Stimulated activated naive B cell treated with anti-CD40 and anti-IgM and Interleukin-4, amounts not matched to agents 10 μg/mL and 1 μg/mL and 100 μg/mL, for 72 hours (primary cell): ENCODE measurements around the gene GDI1.

Experiments
- ATAC-seq, 2 donors: fragments of 150-1000 bp; cut with Tn5 transposase; replicated peaks; 2 replicates each; pipeline ENCODE4 v1.10.0; 2021; ENCODE audit warnings: moderate library complexity in 1 of 2
- DNase-seq: peaks from one replicate; pipeline ENCODE4 v3.0.0; 2021
- H3K27ac Mint-ChIP-seq: one replicate; pipeline ENCODE4 v1.8.0; 2022; ENCODE audit warnings: mild to moderate bottlenecking, mixed read lengths
- H3K27me3 Mint-ChIP-seq, 2 donors: one replicate each; pipeline ENCODE4 v1.8.0; 2022; ENCODE audit warnings: mixed read lengths in 2 of 2
- H3K36me3 Mint-ChIP-seq, 2 donors: one replicate each; pipeline ENCODE4 v1.8.0; 2022; ENCODE audit warnings: mixed read lengths in 2 of 2, mild to moderate bottlenecking in 1 of 2
- H3K4me1 Mint-ChIP-seq, 2 donors: one replicate each; pipeline ENCODE4 v1.8.0; 2022; ENCODE audit warnings: mixed read lengths in 2 of 2, mild to moderate bottlenecking in 1 of 2
- H3K4me3 Mint-ChIP-seq, 2 donors: one replicate each; pipeline ENCODE4 v1.8.0; 2022; ENCODE audit warnings: mild to moderate bottlenecking in 2 of 2, mixed read lengths in 2 of 2, moderate library complexity in 1 of 2
- H3K9me3 Mint-ChIP-seq, 2 donors: one replicate each; pipeline ENCODE4 v1.8.0; 2022; ENCODE audit warnings: mixed read lengths in 2 of 2, mild to moderate bottlenecking in 1 of 2

Gene GDI1

GRCh38 chrX:154457491-154458115, 20.6 kb downstream of the GDI1 start:
- Mint-ChIP-seq H3K36me3 (peaks cover 17 to 18% of the 10 kb centered on the region in 2 donors), H3K27ac (peak overlapping the region; percentile 93), H3K4me1 (peaks cover 13 to 21% of the 10 kb centered on the region in 2 donors), H3K9me3 (peaks cover 0 to 5% of the 10 kb centered on the region in 2 donors), H3K27me3 (no peaks in the 10 kb centered on the region), H3K4me3 (peak overlapping the region; percentile 86 to 93)
- ATAC-seq: peak; percentile 70 to 80
- DNase-seq: peak; percentile 46

GRCh38 chrX:154458116-154458953, 21.4 kb downstream of the GDI1 start, which contains the start of gene PLXNA3:
TSS of gene PLXNA3 (plus strand) at chrX:154458281. CDS start at chrX:154460184, 1,903 bp downstream.
- peak; percentile 72 to 77 for ATAC-seq
- H3K4me1 Mint-ChIP-seq: peaks cover 13 to 21% of the 10 kb centered on the region in 2 donors
- H3K9me3 Mint-ChIP-seq: peaks cover 0 to 5% of the 10 kb centered on the region in 2 donors
- no peaks in the 10 kb centered on the region for H3K27me3 Mint-ChIP-seq
- no peak for DNase-seq
- H3K4me3 Mint-ChIP-seq: peak within 1 kb of the TSS; percentile 86 to 93
- H3K36me3 Mint-ChIP-seq: peaks cover 16 to 21% of the 10 kb centered on the region in 2 donors
- peak within 1 kb of the TSS; percentile 93 for H3K27ac Mint-ChIP-seq

DNA sequence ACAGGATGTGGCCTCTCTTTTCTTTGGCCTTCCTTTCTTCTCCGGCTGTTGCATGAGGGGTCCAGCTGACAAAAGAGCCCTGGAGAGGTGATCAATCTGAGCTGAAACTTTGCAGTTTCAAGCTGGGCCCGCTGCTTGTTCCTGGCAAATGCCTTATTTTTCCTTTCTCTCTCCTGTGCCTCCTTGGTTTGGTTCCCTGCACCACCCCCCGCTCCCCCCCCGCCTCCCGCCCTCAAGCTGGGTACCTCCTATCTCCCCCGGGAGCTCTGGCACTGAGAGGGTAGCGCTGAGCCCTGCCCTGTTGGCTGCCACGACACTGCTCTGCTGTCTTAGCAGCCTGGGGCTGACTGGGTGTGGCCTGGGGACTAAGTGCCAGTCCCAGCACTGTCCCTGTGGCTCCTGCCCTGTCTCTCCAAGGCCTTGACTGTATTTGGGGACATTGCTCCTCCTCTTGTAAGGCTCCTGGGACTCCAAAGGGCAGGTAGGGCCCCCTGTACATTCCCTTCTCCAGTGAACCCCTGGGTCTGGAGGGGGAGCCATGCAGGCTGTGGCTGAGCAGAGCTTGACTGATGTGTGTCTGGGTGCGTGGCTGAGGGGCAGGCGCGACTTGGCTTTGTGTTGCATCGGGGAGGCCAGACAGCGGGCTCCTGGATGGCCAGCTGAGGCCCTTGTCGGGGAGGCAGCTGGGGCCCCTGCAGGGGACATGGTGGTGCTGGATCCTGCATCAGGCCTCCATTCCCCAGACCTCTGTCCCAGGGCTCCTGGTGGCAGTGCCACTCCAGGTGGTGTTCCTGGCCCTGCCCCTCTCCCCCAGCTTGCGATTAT, 22.2 kb downstream of the GDI1 start:
- Mint-ChIP-seq H3K9me3 (peaks cover 0 to 5% of the 10 kb centered on the region in 2 donors), H3K4me1 (peaks cover 13 to 21% of the 10 kb centered on the region in 2 donors), H3K4me3 (peak overlapping the region; percentile 83 to 86), H3K36me3 (peaks cover 15 to 21% of the 10 kb centered on the region in 2 donors), H3K27ac (peak overlapping the region; percentile 82), H3K27me3 (no peaks in the 10 kb centered on the region)
- ATAC-seq (peak; percentile 52 to 61), DNase-seq (no peak)

DNA sequence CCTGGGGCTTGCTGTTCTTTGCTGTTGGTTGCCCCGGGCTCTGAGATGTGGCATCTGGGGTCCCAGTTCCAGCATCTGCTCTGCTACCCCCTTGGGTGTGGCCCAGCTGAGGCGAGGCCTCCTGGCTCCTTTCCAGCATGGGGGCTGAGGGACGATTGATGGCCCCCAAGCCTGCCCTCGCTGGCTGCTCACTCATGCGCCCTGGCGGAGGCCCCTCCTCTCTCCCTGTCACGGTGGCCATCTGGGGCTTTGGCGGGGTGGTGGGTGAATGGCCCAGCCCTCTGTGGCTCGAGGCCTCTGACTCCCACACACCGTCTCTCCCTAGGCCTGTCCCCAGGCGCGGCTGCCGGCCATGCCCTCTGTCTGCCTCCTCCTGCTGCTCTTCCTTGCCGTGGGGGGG, 22.9 kb downstream of the GDI1 start:
- Mint-ChIP-seq H3K36me3 (peaks cover 9 to 14% of the 10 kb centered on the region in 2 donors), H3K4me3 (peak overlapping the region; percentile 59 to 83), H3K9me3 (no peaks in the 10 kb centered on the region), H3K4me1 (peaks cover 13 to 21% of the 10 kb centered on the region in 2 donors), H3K27ac (no peak overlapping the region), H3K27me3 (no peaks in the 10 kb centered on the region)
- ATAC-seq (no peak), DNase-seq (no peak)

GRCh38 chrX:154460326-154460725, 23.4 kb downstream of the GDI1 start:
- Mint-ChIP-seq H3K27me3 (no peaks in the 10 kb centered on the region), H3K4me1 (peaks cover 13 to 21% of the 10 kb centered on the region in 2 donors), H3K4me3 (peak overlapping the region; percentile 59 to 83), H3K9me3 (no peaks in the 10 kb centered on the region), H3K27ac (no peak overlapping the region), H3K36me3 (peaks cover 11 to 16% of the 10 kb centered on the region in 2 donors)
- ATAC-seq: no peak
- DNase-seq: no peak

- no peak for DNase-seq
- Mint-ChIP-seq H3K4me1 (peaks cover 13 to 21% of the 10 kb centered on the region in 2 donors), H3K9me3 (no peaks in the 10 kb centered on the region), H3K27me3 (no peaks in the 10 kb centered on the region), H3K27ac (no peak overlapping the region), H3K36me3 (peaks cover 24 to 30% of the 10 kb centered on the region in 2 donors), H3K4me3 (no peak overlapping the region)
- ATAC-seq: no peak
Observed at GRCh38 chrX:154462396-154462795, 25.4 kb downstream of the GDI1 start.

DNA sequence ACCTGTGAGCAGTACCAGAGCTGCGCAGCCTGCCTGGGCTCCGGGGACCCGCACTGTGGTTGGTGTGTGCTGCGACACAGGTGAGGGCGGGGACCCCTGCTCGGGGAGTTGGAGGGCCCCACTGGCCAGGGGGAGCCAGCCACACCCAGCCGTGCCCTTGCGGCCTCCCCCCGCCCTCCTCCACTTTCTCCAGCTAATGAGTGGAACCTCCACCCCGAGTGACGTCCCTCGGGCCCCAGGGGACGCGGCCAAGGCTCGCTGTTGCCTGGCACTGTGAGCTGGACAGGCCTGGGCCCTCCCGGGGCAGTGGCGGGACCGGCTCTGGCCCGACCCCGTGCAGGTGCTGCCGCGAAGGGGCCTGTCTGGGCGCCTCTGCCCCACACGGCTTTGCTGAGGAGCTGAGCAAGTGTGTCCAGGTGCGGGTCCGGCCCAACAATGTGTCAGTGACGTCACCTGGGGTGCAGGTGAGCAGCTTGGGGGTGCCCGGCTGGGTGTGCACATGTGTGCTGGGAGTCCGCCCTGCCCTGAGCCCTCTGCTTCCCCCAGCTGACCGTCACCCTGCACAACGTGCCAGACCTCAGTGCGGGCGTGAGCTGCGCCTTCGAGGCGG, 26.8 kb downstream of the GDI1 start:
- DNase-seq (no peak), ATAC-seq (no peak)
- H3K27me3 Mint-ChIP-seq: no peaks in the 10 kb centered on the region
- no peak overlapping the region for H3K4me3 Mint-ChIP-seq
- H3K27ac Mint-ChIP-seq: no peak overlapping the region
- H3K36me3 Mint-ChIP-seq: peaks cover 24 to 30% of the 10 kb centered on the region in 2 donors
- H3K4me1 Mint-ChIP-seq: peaks cover 13 to 21% of the 10 kb centered on the region in 2 donors
- H3K9me3 Mint-ChIP-seq: no peaks in the 10 kb centered on the region

DNA sequence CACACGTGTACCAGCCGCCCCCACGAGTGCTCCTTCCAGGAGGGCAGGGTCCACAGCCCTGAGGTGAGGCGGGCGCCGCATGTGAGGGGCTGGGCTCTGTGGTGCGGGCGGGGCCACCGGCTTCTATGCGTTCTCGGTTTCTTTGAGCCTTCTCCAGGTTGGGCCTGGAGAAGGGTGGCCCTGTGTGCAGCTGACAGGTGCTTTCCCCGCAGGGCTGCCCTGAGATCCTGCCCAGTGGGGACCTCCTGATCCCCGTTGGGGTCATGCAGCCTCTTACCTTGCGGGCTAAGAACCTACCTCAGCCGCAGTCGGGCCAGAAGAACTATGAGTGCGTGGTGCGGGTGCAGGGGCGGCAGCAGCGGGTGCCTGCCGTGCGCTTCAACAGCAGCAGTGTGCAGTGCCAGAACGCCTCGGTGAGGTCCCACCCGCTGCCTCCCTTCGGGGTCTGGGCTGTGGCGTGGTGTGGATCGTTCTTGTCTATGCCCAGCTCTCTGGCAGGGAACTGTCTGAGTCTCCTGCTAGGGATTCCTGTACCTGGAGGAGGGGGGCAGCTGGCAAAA, 27.9 kb downstream of the GDI1 start:
- DNase-seq (no peak), ATAC-seq (no peak)
- no peaks in the 10 kb centered on the region for H3K27me3 Mint-ChIP-seq
- H3K27ac Mint-ChIP-seq: peak overlapping the region; percentile 65
- peaks cover 8 to 11% of the 10 kb centered on the region in 2 donors for H3K4me1 Mint-ChIP-seq
- H3K9me3 Mint-ChIP-seq: no peaks in the 10 kb centered on the region
- no peak overlapping the region for H3K4me3 Mint-ChIP-seq
- H3K36me3 Mint-ChIP-seq: peaks cover 24 to 30% of the 10 kb centered on the region in 2 donors

DNA sequence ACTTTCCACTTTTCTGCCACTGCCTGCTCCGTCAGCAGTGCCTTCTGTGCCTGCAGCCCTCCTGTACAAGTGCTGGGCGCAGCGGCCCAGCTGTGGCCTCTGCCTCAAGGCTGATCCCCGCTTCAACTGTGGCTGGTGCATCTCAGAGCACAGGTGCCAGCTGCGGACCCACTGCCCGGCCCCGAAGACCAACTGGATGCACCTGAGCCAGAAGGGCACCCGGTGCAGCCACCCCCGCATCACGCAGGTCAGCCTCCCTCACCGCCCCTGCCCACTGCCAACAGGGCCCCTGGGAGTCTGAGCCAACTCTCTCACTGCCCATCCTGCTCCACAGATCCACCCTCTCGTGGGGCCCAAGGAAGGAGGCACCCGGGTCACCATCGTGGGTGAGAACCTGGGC, 28.6 kb downstream of the GDI1 start:
- H3K27ac Mint-ChIP-seq: no peak overlapping the region
- peaks cover 3 to 5% of the 10 kb centered on the region in 2 donors for H3K4me1 Mint-ChIP-seq
- DNase-seq (no peak), ATAC-seq (no peak)
- H3K9me3 Mint-ChIP-seq: no peaks in the 10 kb centered on the region
- no peaks in the 10 kb centered on the region for H3K27me3 Mint-ChIP-seq
- no peak overlapping the region for H3K4me3 Mint-ChIP-seq
- peaks cover 24 to 34% of the 10 kb centered on the region in 2 donors for H3K36me3 Mint-ChIP-seq

GRCh38 chrX:154466036-154466435, 29.1 kb downstream of the GDI1 start:
- Mint-ChIP-seq H3K36me3 (peaks cover 24 to 36% of the 10 kb centered on the region in 2 donors), H3K27ac (no peak overlapping the region), H3K27me3 (no peaks in the 10 kb centered on the region), H3K9me3 (no peaks in the 10 kb centered on the region), H3K4me1 (peaks cover 0 to 5% of the 10 kb centered on the region in 2 donors), H3K4me3 (no peak overlapping the region)
- ATAC-seq: no peak
- DNase-seq: no peak

DNA sequence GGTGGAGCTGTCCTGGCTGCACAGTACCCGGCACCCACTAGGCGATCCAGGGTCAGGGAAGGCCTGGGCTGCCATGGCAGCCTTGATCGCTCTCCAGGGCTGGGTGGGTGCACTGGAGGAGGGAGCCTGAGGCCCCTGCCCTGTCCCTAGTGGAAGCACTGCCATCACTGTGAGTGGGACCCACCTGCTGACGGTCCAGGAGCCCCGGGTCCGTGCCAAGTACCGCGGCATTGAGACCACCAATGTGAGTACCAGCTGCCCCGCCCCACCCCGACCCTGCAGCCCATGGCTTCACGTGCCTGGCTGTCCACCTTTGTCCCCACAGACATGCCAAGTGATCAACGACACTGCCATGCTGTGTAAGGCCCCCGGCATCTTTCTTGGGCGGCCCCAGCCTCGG, 30.0 kb downstream of the GDI1 start:
- no peak for ATAC-seq
- Mint-ChIP-seq H3K4me1 (no peaks in the 10 kb centered on the region), H3K9me3 (no peaks in the 10 kb centered on the region), H3K27ac (no peak overlapping the region), H3K36me3 (peaks cover 18 to 33% of the 10 kb centered on the region in 2 donors), H3K27me3 (no peaks in the 10 kb centered on the region), H3K4me3 (no peak overlapping the region)
- no peak for DNase-seq

DNA sequence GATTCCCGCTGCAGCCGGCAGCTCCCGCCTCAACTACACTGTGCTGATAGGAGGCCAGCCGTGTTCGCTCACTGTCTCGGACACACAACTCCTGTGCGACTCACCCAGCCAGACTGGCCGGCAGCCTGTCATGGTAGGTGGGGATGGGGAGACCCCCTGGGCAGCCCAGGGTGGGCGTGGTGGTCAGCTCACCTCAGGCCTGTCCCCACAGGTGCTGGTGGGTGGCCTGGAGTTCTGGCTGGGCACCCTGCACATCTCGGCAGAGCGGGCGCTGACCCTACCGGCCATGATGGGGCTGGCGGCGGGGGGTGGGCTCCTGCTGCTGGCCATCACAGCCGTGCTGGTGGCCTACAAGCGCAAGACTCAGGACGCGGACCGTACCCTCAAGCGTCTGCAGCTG, 30.6 kb downstream of the GDI1 start:
- Mint-ChIP-seq H3K36me3 (peaks cover 15 to 35% of the 10 kb centered on the region in 2 donors), H3K4me3 (no peak overlapping the region), H3K27me3 (no peaks in the 10 kb centered on the region), H3K4me1 (peaks cover 0 to 3% of the 10 kb centered on the region in 2 donors), H3K9me3 (no peaks in the 10 kb centered on the region), H3K27ac (no peak overlapping the region)
- no peak for ATAC-seq
- no peak for DNase-seq

DNA sequence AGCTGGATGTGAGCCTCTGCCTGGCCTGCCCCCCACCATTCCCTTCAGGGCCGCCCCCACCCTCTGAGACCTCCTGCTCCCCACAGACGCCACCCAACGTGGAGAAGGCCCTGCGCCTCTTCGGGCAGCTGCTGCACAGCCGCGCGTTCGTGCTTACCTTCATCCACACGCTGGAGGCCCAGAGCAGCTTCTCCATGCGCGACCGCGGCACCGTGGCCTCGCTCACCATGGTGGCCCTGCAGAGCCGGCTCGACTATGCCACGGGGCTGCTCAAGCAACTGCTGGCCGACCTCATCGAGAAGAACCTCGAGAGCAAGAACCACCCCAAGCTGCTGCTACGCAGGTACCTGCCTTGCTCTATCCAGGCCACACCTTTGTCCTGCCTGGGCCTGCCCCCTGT, 31.3 kb downstream of the GDI1 start:
- ATAC-seq (no peak), DNase-seq (no peak)
- H3K27me3 Mint-ChIP-seq: no peaks in the 10 kb centered on the region
- H3K36me3 Mint-ChIP-seq: peaks cover 18 to 31% of the 10 kb centered on the region in 2 donors
- no peak overlapping the region for H3K4me3 Mint-ChIP-seq
- no peak overlapping the region for H3K27ac Mint-ChIP-seq
- no peaks in the 10 kb centered on the region for H3K9me3 Mint-ChIP-seq
- H3K4me1 Mint-ChIP-seq: peaks cover 0 to 3% of the 10 kb centered on the region in 2 donors
